Cardiac muscle cell (in vitro differentiated cells and primary cell): ENCODE data around the gene C20orf204. TPM values are rescaled to one million over a fixed set of nuclear protein-coding genes. Genes with fewer than 3 reads are reported as not detected.

Experiments
- DNase-seq, 2 donors: peaks; one replicate each; pipeline versions ENCODE4 v3.0.0 to v3.0.0-alpha.2; 2010 to 2017; ENCODE audit warnings: low read depth in 1 of 2, low spot score in 1 of 2
- H3K27ac ChIP-seq: fragments of 200-600 bp; sonication (generic); 2 replicates; pipeline ENCODE4 v1.5.1; 2016
- H3K27me3 ChIP-seq: fragments of 200-600 bp; sonication (generic); 2 replicates; pipeline ENCODE4 v1.6.0; 2016; ENCODE audit warnings: control low read depth
- H3K36me3 ChIP-seq: fragments of 200-600 bp; sonication (generic); 2 replicates; pipeline ENCODE4 v1.5.1; 2016; ENCODE audit warnings: control low read depth
- H3K4me1 ChIP-seq: fragments of 200-600 bp; sonication (generic); 2 replicates; pipeline ENCODE4 v1.8.1; 2017; ENCODE audit warnings: low read depth, mild to moderate bottlenecking, mixed run types
- H3K4me3 ChIP-seq: fragments of 200-600 bp; sonication (generic); 2 replicates; pipeline ENCODE4 v1.5.1; 2016; ENCODE audit warnings: mild to moderate bottlenecking
- H3K9me3 ChIP-seq: fragments of 200-600 bp; sonication (generic); 2 replicates; pipeline ENCODE4 v1.5.1; 2017; ENCODE audit warnings: low read depth, mild to moderate bottlenecking, control low read depth
- polyA plus RNA-seq: library from polyadenylated mRNA; unstranded; fragments of >200 nt; fragmentation: Nextera tagmentation; extraction: Ambion mirVana; gene quantifications from 2 replicates; pipeline ENCODE4 v1.2.1, GENCODE V29; 2016
- total RNA-seq: library from RNA; depleted of rRNA; stranded (reverse); fragments of >200 nt; gene quantifications from 2 replicates; pipeline ENCODE4 v1.2.3, GENCODE V29; 2016
- TF ChIP-seq, protein P1 (sequence below): IDR thresholded peaks from 2 replicates; pipeline ENCODE4 v1.5.1; 2012; ENCODE audit warnings: low read depth, mild to moderate bottlenecking, low read length

The C20orf204 gene
- total and polyA plus RNA-seq, 2 experiments from 2014 or later: 0.76 to 2.2 TPM

DNA sequence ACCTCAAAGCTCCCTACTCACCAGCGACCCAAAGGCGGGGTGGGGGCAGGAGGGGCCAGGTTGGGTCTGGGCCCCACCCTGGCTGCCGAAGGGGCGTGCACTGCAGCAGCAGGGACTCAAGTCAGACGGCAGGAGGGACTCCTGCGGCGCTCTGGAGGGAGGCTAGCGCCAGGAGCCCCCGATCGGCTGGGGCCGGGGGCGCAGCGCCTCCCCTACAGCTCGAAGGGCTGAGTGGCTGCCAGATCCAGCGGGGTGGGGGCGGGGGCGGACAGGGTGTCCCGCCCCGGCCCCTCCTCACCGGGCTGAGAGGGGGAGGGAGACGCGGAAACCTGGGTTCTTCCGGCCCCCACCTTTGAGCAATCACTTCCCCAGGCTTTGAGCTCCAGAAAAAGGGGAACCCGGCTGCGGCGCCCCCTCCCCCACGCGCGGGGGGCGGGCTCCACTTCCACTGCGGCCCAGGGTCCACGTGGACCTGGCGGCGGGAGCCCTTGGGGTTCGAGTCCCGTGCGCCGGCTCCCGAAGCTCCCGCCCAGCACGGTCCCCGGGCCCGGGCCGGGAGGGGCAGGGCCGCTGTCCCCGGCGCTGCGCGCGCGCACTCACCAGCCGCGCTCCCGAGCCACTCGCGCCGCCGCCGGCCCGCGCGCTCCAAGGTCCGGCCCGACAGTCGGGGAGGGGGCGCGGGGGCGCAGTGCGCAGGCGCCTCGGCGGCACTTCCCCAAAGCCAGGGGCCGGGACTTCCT lies 43.5 kb downstream of the C20orf204 start, which contains the start of gene RGS19:
Gene RGS19, minus strand, starts transcription at position 246 of the 740 bp plus-strand sequence. CDS start 2,632 bp downstream, outside the sequence.
- H3K36me3 ChIP-seq: no peaks in the 10 kb centered on the region
- H3K27ac ChIP-seq: no peak within 1 kb of the TSS
- H3K9me3 ChIP-seq: no peaks in the 10 kb centered on the region
- TF ChIP-seq, protein P1, sequence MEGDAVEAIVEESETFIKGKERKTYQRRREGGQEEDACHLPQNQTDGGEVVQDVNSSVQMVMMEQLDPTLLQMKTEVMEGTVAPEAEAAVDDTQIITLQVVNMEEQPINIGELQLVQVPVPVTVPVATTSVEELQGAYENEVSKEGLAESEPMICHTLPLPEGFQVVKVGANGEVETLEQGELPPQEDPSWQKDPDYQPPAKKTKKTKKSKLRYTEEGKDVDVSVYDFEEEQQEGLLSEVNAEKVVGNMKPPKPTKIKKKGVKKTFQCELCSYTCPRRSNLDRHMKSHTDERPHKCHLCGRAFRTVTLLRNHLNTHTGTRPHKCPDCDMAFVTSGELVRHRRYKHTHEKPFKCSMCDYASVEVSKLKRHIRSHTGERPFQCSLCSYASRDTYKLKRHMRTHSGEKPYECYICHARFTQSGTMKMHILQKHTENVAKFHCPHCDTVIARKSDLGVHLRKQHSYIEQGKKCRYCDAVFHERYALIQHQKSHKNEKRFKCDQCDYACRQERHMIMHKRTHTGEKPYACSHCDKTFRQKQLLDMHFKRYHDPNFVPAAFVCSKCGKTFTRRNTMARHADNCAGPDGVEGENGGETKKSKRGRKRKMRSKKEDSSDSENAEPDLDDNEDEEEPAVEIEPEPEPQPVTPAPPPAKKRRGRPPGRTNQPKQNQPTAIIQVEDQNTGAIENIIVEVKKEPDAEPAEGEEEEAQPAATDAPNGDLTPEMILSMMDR: no peak
- H3K27me3 ChIP-seq: peaks cover 9% of the 10 kb centered on the region
- peak; percentile 74 to 86 for DNase-seq
- peaks cover 17% of the 10 kb centered on the region for H3K4me1 ChIP-seq
- peak within 1 kb of the TSS; percentile 82 for H3K4me3 ChIP-seq

DNA sequence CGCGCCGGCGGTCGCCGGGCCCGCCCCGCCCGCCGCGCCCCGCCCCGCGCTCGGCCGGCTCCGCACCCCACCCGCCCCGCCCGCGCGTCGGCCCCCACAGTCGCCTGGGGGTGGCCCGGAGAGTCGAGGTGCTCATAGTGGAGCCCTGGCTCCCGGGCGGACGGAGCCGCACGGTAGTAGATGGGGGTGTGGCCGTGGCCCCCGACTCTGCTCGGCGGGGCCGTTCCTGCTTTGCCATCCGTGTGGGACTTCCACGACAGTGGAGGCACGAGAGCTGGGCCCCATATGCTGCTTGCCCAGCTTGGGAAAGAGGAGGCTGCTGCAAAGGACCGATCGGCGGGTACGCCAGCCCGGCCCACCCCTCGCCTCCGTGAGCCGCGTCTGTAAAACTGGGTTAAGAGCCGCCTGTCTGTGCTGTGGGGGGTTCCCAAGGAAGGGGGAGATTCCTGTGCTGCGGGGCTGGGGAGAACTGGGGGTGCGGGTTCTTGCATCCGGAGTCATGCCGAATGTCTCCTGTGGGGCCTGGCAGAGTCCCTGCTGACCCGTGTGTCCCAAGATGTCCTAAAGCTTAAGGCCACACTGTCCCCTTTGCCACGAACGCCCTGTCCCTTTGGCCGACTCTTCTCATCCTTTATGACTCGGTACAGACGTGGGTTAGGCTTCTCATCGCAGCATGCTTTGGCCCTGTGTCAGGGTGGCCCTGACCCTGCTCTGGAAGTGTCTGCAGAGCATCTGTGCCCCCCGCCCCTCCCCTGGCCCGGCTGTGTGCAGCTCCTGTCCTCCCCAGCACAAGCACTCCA lies 44.2 kb downstream of the C20orf204 start, which contains the start of gene OPRL1:
Gene OPRL1, plus strand, starts transcription at position 70 of the 800 bp plus-strand sequence. CDS start 12,639 bp downstream, outside the sequence.
- H3K27ac ChIP-seq: no peak within 1 kb of the TSS
- H3K4me1 ChIP-seq: peaks cover 17% of the 10 kb centered on the region
- H3K27me3 ChIP-seq: peaks cover 16% of the 10 kb centered on the region
- no peaks in the 10 kb centered on the region for H3K9me3 ChIP-seq
- DNase-seq: peak in 1 of 2 donors; percentile 35
- H3K36me3 ChIP-seq: no peaks in the 10 kb centered on the region
- peak within 1 kb of the TSS; percentile 82 for H3K4me3 ChIP-seq
- TF ChIP-seq, protein P1: no peak

DNA sequence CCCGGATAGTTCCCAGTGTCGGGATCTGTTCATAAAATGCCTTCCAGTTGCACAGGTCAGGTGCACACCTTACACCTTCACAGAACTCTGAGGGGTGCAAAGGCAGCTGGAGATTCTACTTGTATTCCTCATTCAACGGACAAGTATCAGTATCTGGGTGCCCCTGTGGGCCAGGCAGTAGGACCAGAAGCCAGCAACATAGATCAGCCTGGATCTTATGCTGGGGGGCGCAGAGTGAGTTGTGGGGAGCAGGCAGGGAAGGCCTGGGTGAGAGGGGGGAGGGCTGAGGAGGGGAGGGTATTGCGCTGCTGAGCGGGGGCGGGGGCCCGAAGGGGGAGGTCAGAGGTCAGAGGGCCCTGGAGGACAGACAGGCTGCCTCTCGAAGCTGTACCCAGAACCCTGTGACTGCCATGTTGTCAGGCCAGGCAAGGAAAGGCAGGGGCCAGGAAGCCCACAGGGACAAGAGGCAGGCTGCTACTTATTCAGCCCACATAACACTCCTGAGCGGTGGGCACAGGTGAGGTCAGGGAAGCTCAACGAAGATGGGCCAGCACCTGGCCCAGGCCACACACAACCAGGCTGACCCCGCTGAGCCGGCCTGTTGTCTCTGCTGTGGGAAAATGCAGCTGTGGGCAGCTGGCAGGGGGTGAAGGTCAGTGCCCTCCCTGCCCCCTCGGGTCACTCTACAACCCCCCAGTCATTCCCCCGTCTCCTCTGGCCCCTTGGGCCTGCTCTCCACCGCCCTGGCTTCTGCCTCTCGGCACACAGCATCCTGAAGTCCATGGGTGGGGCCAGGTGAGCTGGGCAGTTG lies 45.0 kb downstream of the C20orf204 start:
- no peak for DNase-seq
- peaks cover 25% of the 10 kb centered on the region for H3K27me3 ChIP-seq
- H3K4me1 ChIP-seq: peaks cover 17% of the 10 kb centered on the region
- no peaks in the 10 kb centered on the region for H3K36me3 ChIP-seq
- H3K9me3 ChIP-seq: no peaks in the 10 kb centered on the region
- no peak overlapping the region for H3K4me3 ChIP-seq
- TF ChIP-seq, protein P1: no peak
- no peak overlapping the region for H3K27ac ChIP-seq

DNA sequence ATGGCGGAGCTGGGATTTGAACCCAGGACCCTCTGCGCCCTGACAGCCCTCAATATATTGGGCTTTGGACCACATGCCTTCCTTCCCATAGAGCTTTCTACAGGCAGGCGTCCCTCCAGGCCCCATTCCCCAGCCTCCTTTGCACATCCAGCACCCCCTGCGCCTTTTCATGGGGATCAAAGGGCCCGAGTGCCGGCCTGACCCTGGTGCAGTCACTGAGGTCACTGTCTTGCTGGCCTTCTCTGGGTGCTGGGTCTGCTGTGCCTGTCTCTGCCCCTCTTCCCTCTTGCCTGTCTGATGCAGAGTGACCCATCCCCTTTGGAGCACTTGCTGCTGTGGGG lies 45.6 kb downstream of the C20orf204 start:
- Histone ChIP-seq H3K9me3 (no peaks in the 10 kb centered on the region), H3K4me1 (peaks cover 17% of the 10 kb centered on the region), H3K36me3 (no peaks in the 10 kb centered on the region), H3K4me3 (no peak overlapping the region), H3K27ac (no peak overlapping the region), H3K27me3 (peaks cover 30% of the 10 kb centered on the region)
- DNase-seq: no peak
- TF ChIP-seq, protein P1: no peak

DNA sequence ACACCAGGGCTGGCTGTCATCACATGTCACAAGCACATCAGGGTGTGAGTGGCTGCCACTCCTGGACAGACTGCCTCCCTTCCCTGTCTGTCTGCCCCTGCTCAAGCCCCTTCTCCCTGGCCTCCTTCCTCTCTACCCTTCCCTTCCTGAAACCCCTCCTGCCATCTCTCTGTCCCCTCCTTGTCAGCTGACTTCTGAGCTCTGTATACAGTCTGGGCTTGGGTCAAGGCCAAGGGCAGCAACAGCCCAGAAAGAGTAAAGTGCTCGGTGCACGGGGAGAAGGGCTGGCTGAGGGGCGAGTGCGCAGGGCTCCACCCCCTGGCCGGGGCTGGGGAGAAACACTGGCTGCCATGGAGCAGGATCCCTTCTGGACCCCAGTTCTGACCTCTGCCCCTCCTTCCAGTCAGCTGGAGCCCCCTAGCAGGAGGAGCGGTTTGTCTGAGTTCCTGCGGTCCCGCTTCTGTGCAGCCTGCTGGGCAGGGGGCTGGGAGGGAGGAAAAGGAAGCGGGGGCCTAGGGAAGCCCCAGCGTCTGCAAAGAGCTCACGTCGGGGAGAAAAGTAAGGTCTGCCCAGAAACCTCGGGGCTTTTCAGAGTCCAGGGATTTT lies 46.2 kb downstream of the C20orf204 start:
- TF ChIP-seq, protein P1: no peak
- H3K27me3 ChIP-seq: peaks cover 32% of the 10 kb centered on the region
- no peak overlapping the region for H3K4me3 ChIP-seq
- H3K9me3 ChIP-seq: no peaks in the 10 kb centered on the region
- peak in 1 of 2 donors; percentile 55 for DNase-seq
- no peaks in the 10 kb centered on the region for H3K36me3 ChIP-seq
- H3K27ac ChIP-seq: no peak overlapping the region
- H3K4me1 ChIP-seq: peaks cover 17% of the 10 kb centered on the region
